ENCODE measurements around the gene NEAT1. TPM values are rescaled to one million over a fixed set of nuclear protein-coding genes. Genes with fewer than 3 reads are reported as not detected.
"Not testable (repeated sequence)": the region's sequence is repeated elsewhere in the genome, so short reads cannot be mapped to it uniquely, and the experiment has no call there.

Gene NEAT1
- total and polyA plus RNA-seq, 8 donors = 295 to 2,770 (median 695) TPM

DNA sequence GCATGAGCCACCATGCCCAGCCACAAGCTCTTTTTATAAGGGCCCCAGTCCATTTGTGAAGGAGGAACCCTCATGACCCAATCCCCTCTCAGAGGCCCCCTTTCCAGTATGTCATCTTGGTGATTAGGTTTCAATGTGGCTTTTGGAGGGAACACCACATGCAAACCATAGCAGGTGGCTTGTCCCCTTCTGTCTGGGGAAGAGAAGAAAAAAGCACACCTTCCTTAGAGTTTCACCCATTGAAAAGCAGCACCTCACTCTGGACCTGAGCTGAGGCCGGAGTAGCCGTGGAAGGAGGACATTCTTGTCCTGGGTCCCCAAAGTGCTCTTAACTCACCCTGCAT is 25.4 kb downstream of the NEAT1 start:
- Histone ChIP-seq H3K4me1 (peaks cover 0 to 3% (median 0%) of the 10 kb centered on the region in 3 donors), H3K27ac (peak overlapping the region in 1 of 4 donors; percentile 33), H3K4me3 (no peak overlapping the region), H3K27me3 (no peaks in the 10 kb centered on the region), H3K36me3 (peaks cover 3 to 22% (median 17%) of the 10 kb centered on the region in 3 donors), H3K9me3 (no peaks in the 10 kb centered on the region)
- ATAC-seq = peak in 1 of 4 donors; percentile 0
- TF ChIP-seq, protein P1, sequence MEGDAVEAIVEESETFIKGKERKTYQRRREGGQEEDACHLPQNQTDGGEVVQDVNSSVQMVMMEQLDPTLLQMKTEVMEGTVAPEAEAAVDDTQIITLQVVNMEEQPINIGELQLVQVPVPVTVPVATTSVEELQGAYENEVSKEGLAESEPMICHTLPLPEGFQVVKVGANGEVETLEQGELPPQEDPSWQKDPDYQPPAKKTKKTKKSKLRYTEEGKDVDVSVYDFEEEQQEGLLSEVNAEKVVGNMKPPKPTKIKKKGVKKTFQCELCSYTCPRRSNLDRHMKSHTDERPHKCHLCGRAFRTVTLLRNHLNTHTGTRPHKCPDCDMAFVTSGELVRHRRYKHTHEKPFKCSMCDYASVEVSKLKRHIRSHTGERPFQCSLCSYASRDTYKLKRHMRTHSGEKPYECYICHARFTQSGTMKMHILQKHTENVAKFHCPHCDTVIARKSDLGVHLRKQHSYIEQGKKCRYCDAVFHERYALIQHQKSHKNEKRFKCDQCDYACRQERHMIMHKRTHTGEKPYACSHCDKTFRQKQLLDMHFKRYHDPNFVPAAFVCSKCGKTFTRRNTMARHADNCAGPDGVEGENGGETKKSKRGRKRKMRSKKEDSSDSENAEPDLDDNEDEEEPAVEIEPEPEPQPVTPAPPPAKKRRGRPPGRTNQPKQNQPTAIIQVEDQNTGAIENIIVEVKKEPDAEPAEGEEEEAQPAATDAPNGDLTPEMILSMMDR (IDR thresholded peaks at IDR 0.05) = no peak
- intact Hi-C loops (cut with DNase I) = no loop called here
- no peak for FAIRE-seq
- DNase-seq = no peak
- 84 to 93% methylated on average over 2 of the region's 2 CpGs for WGBS, 2 donors

DNA sequence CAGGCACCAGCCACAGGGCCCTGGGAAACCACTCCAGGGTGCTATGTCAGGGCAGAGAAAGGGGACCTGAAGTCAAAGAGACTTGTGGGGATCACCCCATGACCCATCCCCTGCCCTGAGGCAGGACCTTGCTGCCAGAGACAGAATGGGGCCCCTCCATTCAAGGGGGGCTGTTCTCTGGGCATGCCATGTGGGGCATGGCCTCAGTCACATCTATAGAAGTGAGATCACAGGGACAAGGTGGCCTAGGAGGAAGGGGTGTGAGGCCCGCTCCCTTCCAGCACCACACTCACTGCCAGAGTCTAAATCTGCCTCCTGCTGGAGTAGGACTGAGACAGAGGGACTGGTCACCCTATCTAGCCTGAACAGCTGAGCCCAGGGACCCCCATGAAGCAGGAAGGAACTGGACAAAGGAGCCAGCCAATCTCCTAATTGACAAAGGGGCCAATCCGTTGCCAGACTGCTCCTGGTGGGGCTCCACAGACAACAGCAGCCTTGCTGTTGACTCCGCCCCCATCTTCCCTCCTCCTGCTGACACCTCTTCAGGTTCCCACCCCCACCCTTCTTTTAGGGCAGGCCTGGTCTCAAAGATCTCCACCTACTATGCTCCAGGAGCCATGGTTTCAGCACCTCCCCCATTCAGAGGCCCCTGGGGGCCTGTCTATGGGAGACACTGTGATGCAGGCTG is 26.0 kb downstream of the NEAT1 start:
- TF ChIP-seq, protein P1 (IDR thresholded peaks at IDR 0.05) = no peak
- Histone ChIP-seq H3K9me3 (no peaks in the 10 kb centered on the region), H3K36me3 (peaks cover 2 to 18% (median 12%) of the 10 kb centered on the region in 3 donors), H3K27ac (peak overlapping the region in 1 of 4 donors; percentile 33), H3K27me3 (no peaks in the 10 kb centered on the region), H3K4me3 (no peak overlapping the region), H3K4me1 (no peaks in the 10 kb centered on the region)
- DNase-seq (peak in 1 of 6 donors; percentile 52), ATAC-seq (peak in 2 of 4 donors; percentile 10 to 17), FAIRE-seq (no peak)
- 81 to 82% methylated on average over 3 of the region's 3 CpGs for WGBS, 2 donors
- intact Hi-C loops (cut with DNase I) = no loop called here

DNA sequence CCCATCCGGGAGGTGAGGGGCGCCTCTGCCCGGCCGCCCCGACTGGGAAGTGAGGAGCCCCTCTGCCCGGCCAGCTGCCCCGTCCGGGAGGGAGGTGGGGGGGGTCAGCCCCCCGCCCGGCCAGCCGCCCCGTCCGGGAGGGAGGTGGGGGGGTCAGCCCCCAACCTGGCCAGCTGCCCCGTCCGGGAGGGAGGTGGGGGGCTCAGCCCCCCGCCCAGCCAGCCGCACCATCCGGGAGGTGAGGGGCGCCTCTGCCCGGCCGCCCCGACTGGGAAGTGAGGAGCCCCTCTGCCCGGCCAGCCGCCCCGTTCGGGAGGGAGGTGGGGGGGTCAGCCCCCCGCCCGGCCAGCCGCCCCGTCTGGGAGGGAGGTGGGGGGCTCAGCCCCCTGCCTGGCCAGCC is 28.7 kb downstream of the NEAT1 start:
- H3K36me3 ChIP-seq; H3K9me3 ChIP-seq; FAIRE-seq; H3K4me1 ChIP-seq; H3K4me3 ChIP-seq; intact Hi-C loops (cut with DNase I); H3K27me3 ChIP-seq; H3K27ac ChIP-seq; ATAC-seq; DNase-seq: not testable (repeated sequence)
- 88% methylated on average over 19 of the region's 30 CpGs; no CpG with 5 or more reads in 1 of the 2 donors for WGBS, 2 donors

DNA sequence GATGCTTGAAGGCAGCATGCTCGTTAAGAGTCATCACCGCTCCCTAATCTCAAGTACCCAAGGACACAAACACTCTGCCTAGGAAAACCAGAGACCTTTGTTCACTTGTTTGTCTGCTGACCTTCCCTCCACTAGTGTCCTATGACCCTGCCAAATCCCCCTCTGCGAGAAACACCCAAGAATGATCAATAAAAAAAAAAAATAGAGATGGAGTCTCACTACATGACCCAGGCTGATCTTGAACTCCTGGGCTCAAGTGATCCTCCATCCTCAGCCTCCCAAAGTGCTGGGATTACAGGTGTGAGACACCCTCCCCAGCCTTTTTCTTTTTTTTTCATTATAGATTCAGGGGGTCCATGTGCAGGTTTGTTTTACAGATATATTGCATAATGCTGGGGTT is 29.7 kb downstream of the NEAT1 start:
- intact Hi-C loops (cut with DNase I); ATAC-seq; DNase-seq; H3K4me1 ChIP-seq; H3K27ac ChIP-seq; FAIRE-seq; H3K4me3 ChIP-seq; H3K36me3 ChIP-seq; H3K27me3 ChIP-seq; H3K9me3 ChIP-seq: not testable (repeated sequence)
- WGBS, 2 donors = 37 to 45% methylated on average over 1 to 3 of the region's 3 CpGs

DNA sequence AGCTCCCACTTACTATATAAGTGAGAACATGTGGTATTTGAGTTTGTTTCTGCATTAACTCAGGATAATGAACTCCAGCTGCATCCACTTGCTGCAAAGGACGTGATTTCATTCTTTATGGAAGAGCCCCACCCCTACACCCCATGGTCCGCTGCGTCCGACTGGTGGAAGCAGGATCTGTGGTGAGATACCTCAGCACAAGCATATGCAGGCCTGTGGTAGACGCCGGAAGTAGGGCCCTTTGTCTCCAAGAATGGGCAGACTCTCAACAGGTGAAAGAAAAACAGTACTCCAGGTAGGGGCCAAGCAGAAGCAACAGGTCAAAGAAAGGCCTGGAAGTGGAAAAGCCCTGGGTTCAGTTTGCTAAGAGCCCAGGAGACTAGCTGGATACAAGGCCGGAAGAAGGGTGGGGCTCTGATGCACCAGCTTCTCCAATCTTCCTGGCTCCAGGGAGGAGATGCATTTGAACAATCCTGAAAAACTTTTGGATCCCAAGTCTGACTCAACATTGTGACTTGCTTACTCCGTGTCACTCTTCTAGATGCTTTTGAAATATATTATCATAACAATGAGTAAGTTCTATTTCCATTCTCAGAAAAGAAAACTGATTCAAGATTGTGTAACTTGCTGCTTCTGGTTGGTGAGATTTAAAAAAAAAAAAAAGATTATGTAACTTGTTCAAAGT is 30.4 kb downstream of the NEAT1 start:
- peak in 2 of 6 donors; percentile 12 to 50 for DNase-seq
- WGBS, 2 donors = 84 to 90% methylated on average over 8 of the region's 8 CpGs
- no peak for ATAC-seq
- no peak for FAIRE-seq
- Histone ChIP-seq H3K4me1 (peaks cover 0 to 3% (median 0%) of the 10 kb centered on the region in 3 donors), H3K27ac (no peak overlapping the region), H3K4me3 (no peak overlapping the region), H3K9me3 (no peaks in the 10 kb centered on the region), H3K27me3 (no peaks in the 10 kb centered on the region), H3K36me3 (no peaks in the 10 kb centered on the region)
- TF ChIP-seq, protein P1 (IDR thresholded peaks at IDR 0.05) = no peak
- intact Hi-C loops (cut with DNase I) = no loop called here

DNA sequence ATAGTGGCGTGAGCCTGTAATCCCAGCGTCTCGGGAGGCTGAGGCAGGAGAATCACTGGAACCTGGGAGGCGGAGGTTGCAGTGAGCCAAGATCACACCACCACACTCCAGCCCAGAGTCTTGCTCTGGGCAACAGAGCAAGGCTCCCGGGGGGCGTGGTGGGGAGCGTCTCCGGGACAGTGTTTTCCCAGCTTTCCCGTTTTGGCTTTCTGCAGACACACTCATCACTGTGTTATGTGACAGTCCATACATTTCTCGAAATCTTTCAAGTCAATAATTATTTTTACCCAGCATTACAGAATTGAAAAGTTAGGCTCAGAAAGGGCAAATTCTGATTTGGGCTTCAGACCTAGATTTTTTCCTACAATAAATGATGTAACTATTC is 31.7 kb downstream of the NEAT1 start:
- DNase-seq (peak in 2 of 6 donors; percentile 17 to 42), ATAC-seq (peak in 1 of 4 donors; percentile 4), FAIRE-seq (no peak)
- H3K27ac ChIP-seq = peak overlapping the region in 3 of 4 donors; percentile 10 to 45 (median 39)
- no peaks in the 10 kb centered on the region for H3K27me3 ChIP-seq
- H3K36me3 ChIP-seq = no peaks in the 10 kb centered on the region
- TF ChIP-seq, protein P1 (IDR thresholded peaks at IDR 0.05) = no peak
- H3K4me1 ChIP-seq = peaks cover 0 to 3% (median 0%) of the 10 kb centered on the region in 3 donors
- 73 to 75% methylated on average over 8 to 10 of the region's 10 CpGs for WGBS, 2 donors
- H3K9me3 ChIP-seq = no peaks in the 10 kb centered on the region
- intact Hi-C loops (cut with DNase I) = no loop called here
- H3K4me3 ChIP-seq = peak overlapping the region in 3 of 4 donors; percentile 8 to 43 (median 38)

Data from pancreas (tissue), 10 donors.